Memory B cell (primary cell): ENCODE measurements around the gene CDC42BPG.

ENCODE experiments used
- ATAC-seq: fragments of 150-1000 bp; cut with Tn5 transposase; 2 replicates; pipeline ENCODE4 v1.10.0; 2021; ENCODE audit warnings: low read depth, mild to moderate bottlenecking, moderate library complexity
- DNase-seq, 2 donors: peaks; one replicate each; pipeline ENCODE4 v3.0.0; 2022; ENCODE audit warnings: low spot score in 2 of 2
- H3K27ac Mint-ChIP-seq: one replicate; pipeline ENCODE4 v1.8.0; 2022; ENCODE audit warnings: mild to moderate bottlenecking, moderate library complexity, mixed read lengths
- H3K27me3 Mint-ChIP-seq: one replicate; pipeline ENCODE4 v1.8.0; 2022; ENCODE audit warnings: mixed read lengths
- H3K36me3 Mint-ChIP-seq: one replicate; pipeline ENCODE4 v1.8.0; 2022; ENCODE audit warnings: mild to moderate bottlenecking, mixed read lengths
- H3K4me1 Mint-ChIP-seq: one replicate; pipeline ENCODE4 v1.8.0; 2022; ENCODE audit warnings: mixed read lengths
- H3K4me3 Mint-ChIP-seq: one replicate; pipeline ENCODE4 v1.8.0; 2022; ENCODE audit warnings: mild to moderate bottlenecking, moderate library complexity, mixed read lengths
- H3K9me3 Mint-ChIP-seq: one replicate; pipeline ENCODE4 v1.8.0; 2022; ENCODE audit warnings: mixed read lengths

The CDC42BPG gene

GRCh38 chr11:64864135-64864472 is 19.7 kb upstream of the CDC42BPG start:
- Mint-ChIP-seq H3K27me3 (no peaks in the 10 kb centered on the region), H3K4me3 (peak overlapping the region; percentile 63), H3K4me1 (peaks cover 62% of the 10 kb centered on the region), H3K27ac (peak overlapping the region; percentile 94), H3K36me3 (peaks cover 19% of the 10 kb centered on the region), H3K9me3 (peaks cover 2% of the 10 kb centered on the region)
- no peak for ATAC-seq
- no peak for DNase-seq

GRCh38 chr11:64863391-64864060 is 19.1 kb upstream of the CDC42BPG start:
- H3K4me3 Mint-ChIP-seq: peak overlapping the region; percentile 63
- H3K27ac Mint-ChIP-seq: peak overlapping the region; percentile 94
- no peak for ATAC-seq
- peaks cover 2% of the 10 kb centered on the region for H3K9me3 Mint-ChIP-seq
- peaks cover 62% of the 10 kb centered on the region for H3K4me1 Mint-ChIP-seq
- DNase-seq: no peak
- H3K36me3 Mint-ChIP-seq: peaks cover 18% of the 10 kb centered on the region
- H3K27me3 Mint-ChIP-seq: no peaks in the 10 kb centered on the region

- no peaks in the 10 kb centered on the region for H3K27me3 Mint-ChIP-seq
- peaks cover 2% of the 10 kb centered on the region for H3K9me3 Mint-ChIP-seq
- peaks cover 13% of the 10 kb centered on the region for H3K36me3 Mint-ChIP-seq
- H3K4me1 Mint-ChIP-seq: peaks cover 57% of the 10 kb centered on the region
- H3K4me3 Mint-ChIP-seq: peak overlapping the region; percentile 46
- ATAC-seq: no peak
- no peak for DNase-seq
- H3K27ac Mint-ChIP-seq: peak overlapping the region; percentile 60
Measured at GRCh38 chr11:64862987-64863390, 18.5 kb upstream of the CDC42BPG start.

GRCh38 chr11:64861227-64861975 is 16.9 kb upstream of the CDC42BPG start:
- H3K4me3 Mint-ChIP-seq: peak overlapping the region; percentile 58
- H3K27ac Mint-ChIP-seq: peak overlapping the region; percentile 53
- no peak for ATAC-seq
- peaks cover 10% of the 10 kb centered on the region for H3K36me3 Mint-ChIP-seq
- H3K4me1 Mint-ChIP-seq: peaks cover 58% of the 10 kb centered on the region
- no peak for DNase-seq
- no peaks in the 10 kb centered on the region for H3K27me3 Mint-ChIP-seq
- peaks cover 2% of the 10 kb centered on the region for H3K9me3 Mint-ChIP-seq

- Mint-ChIP-seq H3K4me1 (peaks cover 62% of the 10 kb centered on the region), H3K27me3 (no peaks in the 10 kb centered on the region), H3K9me3 (no peaks in the 10 kb centered on the region), H3K36me3 (peaks cover 8% of the 10 kb centered on the region), H3K27ac (peak overlapping the region; percentile 95), H3K4me3 (peak overlapping the region; percentile 78)
- DNase-seq: no peak
- peak; percentile 80 for ATAC-seq
Measured at GRCh38 chr11:64859542-64860414, 15.3 kb upstream of the CDC42BPG start.

GRCh38 chr11:64858467-64859263 is 14.2 kb upstream of the CDC42BPG start:
- Mint-ChIP-seq H3K36me3 (peaks cover 11% of the 10 kb centered on the region), H3K4me3 (peak overlapping the region; percentile 78), H3K9me3 (no peaks in the 10 kb centered on the region), H3K27me3 (no peaks in the 10 kb centered on the region), H3K4me1 (peaks cover 65% of the 10 kb centered on the region), H3K27ac (peak overlapping the region; percentile 95)
- peak; percentile 48 for ATAC-seq
- no peak for DNase-seq

GRCh38 chr11:64857485-64857884 is 13.0 kb upstream of the CDC42BPG start:
- Mint-ChIP-seq H3K27ac (no peak overlapping the region), H3K9me3 (no peaks in the 10 kb centered on the region), H3K27me3 (no peaks in the 10 kb centered on the region), H3K36me3 (peaks cover 14% of the 10 kb centered on the region), H3K4me1 (peaks cover 67% of the 10 kb centered on the region), H3K4me3 (no peak overlapping the region)
- no peak for ATAC-seq
- DNase-seq: no peak

GRCh38 chr11:64856382-64857227 is 12.2 kb upstream of the CDC42BPG start:
- peak overlapping the region; percentile 27 for H3K4me3 Mint-ChIP-seq
- ATAC-seq: no peak
- no peak for DNase-seq

GRCh38 chr11:64855596-64856304 is 11.3 kb upstream of the CDC42BPG start:
- H3K27me3 Mint-ChIP-seq: no peaks in the 10 kb centered on the region
- no peaks in the 10 kb centered on the region for H3K9me3 Mint-ChIP-seq
- DNase-seq (no peak), ATAC-seq (no peak)
- H3K36me3 Mint-ChIP-seq: peaks cover 14% of the 10 kb centered on the region
- peak overlapping the region; percentile 63 for H3K4me3 Mint-ChIP-seq
- peaks cover 73% of the 10 kb centered on the region for H3K4me1 Mint-ChIP-seq
- H3K27ac Mint-ChIP-seq: peak overlapping the region; percentile 89

More at GRCh38 chr11:64856382-64857227, 12.2 kb upstream of the CDC42BPG start:
- peaks cover 70% of the 10 kb centered on the region for H3K4me1 Mint-ChIP-seq
- H3K27ac Mint-ChIP-seq: peak overlapping the region; percentile 89
- no peaks in the 10 kb centered on the region for H3K9me3 Mint-ChIP-seq
- H3K36me3 Mint-ChIP-seq: peaks cover 14% of the 10 kb centered on the region
- no peaks in the 10 kb centered on the region for H3K27me3 Mint-ChIP-seq

- Mint-ChIP-seq H3K4me1 (peaks cover 67% of the 10 kb centered on the region), H3K36me3 (peaks cover 12% of the 10 kb centered on the region), H3K27ac (peak overlapping the region; percentile 97), H3K9me3 (no peaks in the 10 kb centered on the region), H3K27me3 (no peaks in the 10 kb centered on the region), H3K4me3 (peak overlapping the region; percentile 63)
- no peak for DNase-seq
- ATAC-seq: no peak
Measured at GRCh38 chr11:64854534-64855502, 10.4 kb upstream of the CDC42BPG start.

GRCh38 chr11:64854157-64854533 is 9.7 kb upstream of the CDC42BPG start:
- H3K27ac Mint-ChIP-seq: peak overlapping the region; percentile 97
- no peaks in the 10 kb centered on the region for H3K27me3 Mint-ChIP-seq
- H3K4me3 Mint-ChIP-seq: peak overlapping the region; percentile 49
- H3K4me1 Mint-ChIP-seq: peaks cover 64% of the 10 kb centered on the region
- H3K9me3 Mint-ChIP-seq: no peaks in the 10 kb centered on the region
- DNase-seq (no peak), ATAC-seq (no peak)
- H3K36me3 Mint-ChIP-seq: peaks cover 12% of the 10 kb centered on the region
